ENCODE data around the gene ALKBH6. TPM values are rescaled to one million over a fixed set of nuclear protein-coding genes. Genes with fewer than 3 reads are reported as not detected.
A peak's percentile ranks its signal among the peaks of the same experiment; 100 is the strongest.
"Not testable (repeated sequence)": the region's sequence is repeated elsewhere in the genome, so short reads cannot be mapped to it uniquely, and the experiment has no call there.

ALKBH6 gene
- total RNA-seq, 2 donors from 2014 or later, result 36.3 to 38.7 TPM

GRCh38 chr19:35986111-35986510, 27.9 kb downstream of the ALKBH6 start:
- Histone ChIP-seq H3K9me3 (ENCODE audit: control insufficient read depth, low read length) (no peaks in the 10 kb centered on the region), H3K27me3 (ENCODE audit: control insufficient read depth, insufficient read depth, low read length, poor library complexity, severe bottlenecking) (peaks cover 40% of the 10 kb centered on the region), H3K27ac (ENCODE audit: low read depth, low read length) (no peak overlapping the region), H3K9ac (ENCODE audit: extremely low read depth, low read length, poor library complexity, severe bottlenecking) (no peak overlapping the region), H3K36me3 (ENCODE audit: control insufficient read depth, insufficient read depth, low read length) (no peaks in the 10 kb centered on the region), H3K4me3 (ENCODE audit: low read length) (no peak overlapping the region), H3K4me1 (ENCODE audit: control insufficient read depth, insufficient read depth, low read length) (no peaks in the 10 kb centered on the region)
- H3K4me3 Mint-ChIP-seq, result peak overlapping the region; percentile 59
- no peaks in the 10 kb centered on the region for H3K9me3 Mint-ChIP-seq
- DNase-seq, result no peak
- H3K27ac Mint-ChIP-seq, result no peak overlapping the region
- H3K4me1 Mint-ChIP-seq, result peaks cover 3% of the 10 kb centered on the region
- no peaks in the 10 kb centered on the region for H3K36me3 Mint-ChIP-seq (ENCODE audit: low read depth)
- 82 to 100% methylated on average over 2 to 5 of the region's 5 CpGs for WGBS, 2 experiments (ENCODE audit: insufficient coverage in 1 of 2, insufficient read length in 1 of 2)
- peaks cover 82% of the 10 kb centered on the region for H3K27me3 Mint-ChIP-seq (ENCODE audit: insufficient read depth)
- TF ChIP-seq CTCF (conservative IDR thresholded peaks at IDR 0.05), result no peak

DNA sequence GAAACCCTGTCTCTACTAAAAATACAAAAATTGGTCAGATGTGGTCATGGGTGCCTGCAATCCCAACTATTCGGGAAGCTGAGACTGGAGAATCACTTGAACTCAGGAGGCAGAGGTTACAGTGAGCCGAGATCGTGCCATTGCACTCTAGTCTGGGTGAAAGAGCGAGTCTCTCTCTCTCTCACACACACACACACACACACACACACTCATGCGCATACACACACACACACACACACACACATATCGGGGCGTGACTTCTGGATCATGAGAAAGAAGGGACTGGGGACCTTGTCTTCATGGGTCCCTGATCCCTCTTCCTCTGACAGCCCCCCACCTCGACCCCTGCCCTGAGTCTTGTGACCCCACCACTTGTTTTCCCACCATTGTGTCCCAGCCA, 30.8 kb downstream of the ALKBH6 start:
- no peak overlapping the region for H3K27ac Mint-ChIP-seq
- no peak overlapping the region for H3K27ac ChIP-seq (ENCODE audit: low read depth, low read length)
- H3K9ac ChIP-seq (ENCODE audit: extremely low read depth, low read length, poor library complexity, severe bottlenecking), result no peak overlapping the region
- H3K36me3 ChIP-seq (ENCODE audit: control insufficient read depth, insufficient read depth, low read length), result no peaks in the 10 kb centered on the region
- no peak for TF ChIP-seq CTCF (conservative IDR thresholded peaks at IDR 0.05)
- no peak overlapping the region for H3K4me3 ChIP-seq (ENCODE audit: low read length)
- no peaks in the 10 kb centered on the region for H3K9me3 Mint-ChIP-seq
- no peak overlapping the region for H3K4me3 Mint-ChIP-seq
- H3K4me1 ChIP-seq (ENCODE audit: control insufficient read depth, insufficient read depth, low read length), result no peaks in the 10 kb centered on the region
- no peak for DNase-seq
- no peaks in the 10 kb centered on the region for H3K9me3 ChIP-seq (ENCODE audit: control insufficient read depth, low read length)
- H3K4me1 Mint-ChIP-seq, result peaks cover 3% of the 10 kb centered on the region
- 81 to 86% methylated on average over 5 to 8 of the region's 8 CpGs for WGBS, 2 experiments (ENCODE audit: insufficient coverage in 1 of 2, insufficient read length in 1 of 2)
- peaks cover 40% of the 10 kb centered on the region for H3K27me3 ChIP-seq (ENCODE audit: control insufficient read depth, insufficient read depth, low read length, poor library complexity, severe bottlenecking)
- peaks cover 71% of the 10 kb centered on the region for H3K27me3 Mint-ChIP-seq (ENCODE audit: insufficient read depth)
- no peaks in the 10 kb centered on the region for H3K36me3 Mint-ChIP-seq (ENCODE audit: low read depth)

- H3K36me3 ChIP-seq (ENCODE audit: control insufficient read depth, insufficient read depth, low read length); H3K4me3 ChIP-seq (ENCODE audit: low read length); H3K4me3 Mint-ChIP-seq; H3K36me3 Mint-ChIP-seq (ENCODE audit: low read depth); H3K27ac ChIP-seq (ENCODE audit: low read depth, low read length); DNase-seq; H3K27ac Mint-ChIP-seq; H3K9me3 Mint-ChIP-seq; H3K9ac ChIP-seq (ENCODE audit: extremely low read depth, low read length, poor library complexity, severe bottlenecking); H3K9me3 ChIP-seq (ENCODE audit: control insufficient read depth, low read length); H3K4me1 ChIP-seq (ENCODE audit: control insufficient read depth, insufficient read depth, low read length); H3K4me1 Mint-ChIP-seq: not testable (repeated sequence)
- peaks cover 57% of the 10 kb centered on the region for H3K27me3 Mint-ChIP-seq (ENCODE audit: insufficient read depth)
- WGBS, 2 experiments (ENCODE audit: insufficient coverage in 1 of 2, insufficient read length in 1 of 2), result 88 to 93% methylated on average over 4 of the region's 4 CpGs
- H3K27me3 ChIP-seq (ENCODE audit: control insufficient read depth, insufficient read depth, low read length, poor library complexity, severe bottlenecking), result peaks cover 30% of the 10 kb centered on the region
Observed at GRCh38 chr19:35980997-35981396, 33.0 kb downstream of the ALKBH6 start.

GRCh38 chr19:35978832-35979365, 35.1 kb downstream of the ALKBH6 start:
- Mint-ChIP-seq H3K36me3 (ENCODE audit: low read depth) (no peaks in the 10 kb centered on the region), H3K27me3 (ENCODE audit: insufficient read depth) (peaks cover 36% of the 10 kb centered on the region), H3K4me1 (no peaks in the 10 kb centered on the region), H3K4me3 (no peak overlapping the region), H3K9me3 (no peaks in the 10 kb centered on the region), H3K27ac (no peak overlapping the region)
- peaks cover 14% of the 10 kb centered on the region for H3K27me3 ChIP-seq (ENCODE audit: control insufficient read depth, insufficient read depth, low read length, poor library complexity, severe bottlenecking)
- 53 to 74% methylated on average over 9 to 20 of the region's 20 CpGs for WGBS, 2 experiments (ENCODE audit: insufficient coverage in 1 of 2, insufficient read length in 1 of 2)
- no peak for TF ChIP-seq CTCF (conservative IDR thresholded peaks at IDR 0.05)
- no peaks in the 10 kb centered on the region for H3K9me3 ChIP-seq (ENCODE audit: control insufficient read depth, low read length)
- no peaks in the 10 kb centered on the region for H3K36me3 ChIP-seq (ENCODE audit: control insufficient read depth, insufficient read depth, low read length)
- no peaks in the 10 kb centered on the region for H3K4me1 ChIP-seq (ENCODE audit: control insufficient read depth, insufficient read depth, low read length)
- no peak overlapping the region for H3K9ac ChIP-seq (ENCODE audit: extremely low read depth, low read length, poor library complexity, severe bottlenecking)
- H3K27ac ChIP-seq (ENCODE audit: low read depth, low read length), result no peak overlapping the region
- no peak overlapping the region for H3K4me3 ChIP-seq (ENCODE audit: low read length)
- DNase-seq, result no peak
